Measurements from ENCODE around the gene PDSS2. TPM values are rescaled to one million over a fixed set of nuclear protein-coding genes. Genes with fewer than 3 reads are reported as not detected.
"Not testable (repeated sequence)": the region's sequence is repeated elsewhere in the genome, so short reads cannot be mapped to it uniquely, and the experiment has no call there.

The PDSS2 gene
- polyA plus RNA-seq, 1 experiment: 11.6 TPM

DNA sequence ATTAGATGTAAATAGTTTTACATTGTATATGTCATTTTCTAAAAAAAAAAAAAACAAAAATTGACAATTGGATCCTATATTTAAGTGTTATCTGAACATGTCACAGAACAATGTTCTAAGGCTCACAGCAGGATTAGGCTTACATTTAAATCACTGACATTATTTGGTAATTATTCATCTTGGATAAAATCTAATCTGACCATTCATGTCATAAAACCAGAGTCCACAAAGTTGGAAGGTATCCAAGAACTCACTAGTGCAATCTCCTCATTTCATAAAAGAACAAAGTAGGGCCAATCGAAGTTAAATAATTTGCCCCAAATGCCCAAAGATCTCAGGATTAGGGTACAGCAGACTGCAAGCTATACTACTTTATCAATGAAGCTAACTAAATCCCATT, 73.0 kb downstream of the PDSS2 start:
- POLR2A ChIA-PET: no interaction called here
- no peak for TF ChIP-seq CTCF (IDR thresholded peaks at IDR 0.05; ENCODE audit: insufficient read depth, low read depth, low read length)
- Histone ChIP-seq H3K4me3 (ENCODE audit: low read depth, low read length) (no peak overlapping the region), H3K27me3 (ENCODE audit: control insufficient read depth, insufficient read depth, low read length) (no peaks in the 10 kb centered on the region), H3K36me3 (ENCODE audit: control insufficient read depth, insufficient read depth, low read length) (no peaks in the 10 kb centered on the region)
- no peak for DNase-seq (ENCODE audit: low read depth)
- CTCF ChIA-PET: interaction anchor here (1.5 kb wide), 1 partner anchor 20 kb away, joined by 3 read pairs; no protein-coding TSS in a partner anchor

DNA sequence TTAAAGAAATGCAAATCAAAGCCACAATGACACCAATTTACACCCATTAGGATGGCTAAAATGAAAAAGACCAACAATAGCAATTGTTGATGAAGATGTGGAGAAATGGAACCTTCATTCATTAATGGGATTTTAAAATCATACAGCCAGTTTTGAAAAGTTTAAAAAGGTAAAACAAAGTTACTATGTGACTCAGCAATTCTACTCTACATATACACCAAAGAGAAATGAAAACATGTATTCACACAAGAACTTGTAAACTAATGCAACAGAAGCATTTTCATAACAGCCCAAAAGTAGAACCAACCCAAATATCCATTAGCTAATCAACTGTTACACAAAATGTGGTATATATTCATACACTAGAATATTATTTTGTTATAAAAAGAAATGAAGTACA, 75.7 kb downstream of the PDSS2 start:
- no peak for TF ChIP-seq CTCF (IDR thresholded peaks at IDR 0.05; ENCODE audit: insufficient read depth, low read depth, low read length)
- CTCF ChIA-PET: no interaction called here
- Histone ChIP-seq H3K4me3 (ENCODE audit: low read depth, low read length) (no peak overlapping the region), H3K27me3 (ENCODE audit: control insufficient read depth, insufficient read depth, low read length) (no peaks in the 10 kb centered on the region), H3K36me3 (ENCODE audit: control insufficient read depth, insufficient read depth, low read length) (no peaks in the 10 kb centered on the region)
- no peak for DNase-seq (ENCODE audit: low read depth)
- POLR2A ChIA-PET: no interaction called here

DNA sequence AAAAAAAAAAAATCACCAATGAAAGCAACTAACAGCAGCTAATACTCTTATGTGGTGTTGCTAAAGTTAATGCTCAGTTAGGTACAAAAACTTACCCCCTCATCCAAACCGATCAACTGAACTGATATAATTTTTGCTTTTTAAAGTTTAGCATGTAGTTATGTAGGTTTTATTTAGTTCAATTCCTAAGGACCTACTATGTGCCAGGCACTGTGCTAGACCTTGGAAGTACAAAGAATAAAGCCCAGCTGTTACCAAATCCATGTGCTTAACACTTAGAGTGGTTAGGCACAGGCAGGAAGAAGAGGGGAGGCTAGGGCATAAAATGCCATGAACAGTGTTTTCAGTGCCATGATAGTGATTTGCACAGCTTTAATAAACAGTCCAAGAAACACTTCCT, 85.1 kb downstream of the PDSS2 start:
- ChIA-PET POLR2A (no interaction called here), CTCF (no interaction called here)
- no peak for DNase-seq (ENCODE audit: low read depth)
- H3K4me3 ChIP-seq (ENCODE audit: low read depth, low read length): no peak overlapping the region
- no peak for TF ChIP-seq CTCF (IDR thresholded peaks at IDR 0.05; ENCODE audit: insufficient read depth, low read depth, low read length)
- no peaks in the 10 kb centered on the region for H3K36me3 ChIP-seq (ENCODE audit: control insufficient read depth, insufficient read depth, low read length)
- no peaks in the 10 kb centered on the region for H3K27me3 ChIP-seq (ENCODE audit: control insufficient read depth, insufficient read depth, low read length)

DNA sequence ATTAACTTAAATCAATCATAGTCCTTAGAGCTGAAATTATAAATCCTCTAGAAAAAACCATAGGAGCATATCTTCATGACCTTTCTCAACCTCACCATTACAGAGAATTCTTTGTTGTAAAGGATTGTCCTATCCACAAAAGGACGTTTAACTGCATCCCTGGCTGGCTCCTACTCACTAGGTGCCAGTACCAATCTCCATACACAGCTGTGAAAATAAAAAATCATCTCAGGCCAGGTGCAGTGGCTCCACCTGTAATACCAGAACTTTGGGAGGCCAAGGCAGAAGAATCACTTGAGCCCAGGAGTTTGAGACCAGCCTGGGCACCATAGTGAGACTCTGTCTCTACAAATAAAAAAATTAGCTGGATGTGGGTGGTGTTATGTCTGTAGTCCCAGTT, 89.9 kb downstream of the PDSS2 start:
- CTCF ChIA-PET: no interaction called here
- H3K27me3 ChIP-seq (ENCODE audit: control insufficient read depth, insufficient read depth, low read length): no peaks in the 10 kb centered on the region
- DNase-seq (ENCODE audit: low read depth): no peak
- no peak for TF ChIP-seq CTCF (IDR thresholded peaks at IDR 0.05; ENCODE audit: insufficient read depth, low read depth, low read length)
- POLR2A ChIA-PET: no interaction called here
- no peaks in the 10 kb centered on the region for H3K36me3 ChIP-seq (ENCODE audit: control insufficient read depth, insufficient read depth, low read length)
- no peak overlapping the region for H3K4me3 ChIP-seq (ENCODE audit: low read depth, low read length)

GRCh38 chr6:107368471-107368870, 90.9 kb downstream of the PDSS2 start:
- ChIA-PET CTCF (no interaction called here), POLR2A (no interaction called here)
- no peak for DNase-seq (ENCODE audit: low read depth)
- TF ChIP-seq CTCF (IDR thresholded peaks at IDR 0.05; ENCODE audit: insufficient read depth, low read depth, low read length): no peak
- no peak overlapping the region for H3K4me3 ChIP-seq (ENCODE audit: low read depth, low read length)
- no peaks in the 10 kb centered on the region for H3K36me3 ChIP-seq (ENCODE audit: control insufficient read depth, insufficient read depth, low read length)
- no peaks in the 10 kb centered on the region for H3K27me3 ChIP-seq (ENCODE audit: control insufficient read depth, insufficient read depth, low read length)

GRCh38 chr6:107364173-107364572, 95.2 kb downstream of the PDSS2 start:
- DNase-seq (ENCODE audit: low read depth); CTCF ChIA-PET; H3K36me3 ChIP-seq (ENCODE audit: control insufficient read depth, insufficient read depth, low read length); POLR2A ChIA-PET; H3K4me3 ChIP-seq (ENCODE audit: low read depth, low read length); H3K27me3 ChIP-seq (ENCODE audit: control insufficient read depth, insufficient read depth, low read length): not testable (repeated sequence)

Measured in BJ (cell line).